GM12872 (cell line): ENCODE data around the gene DMBT1.
A peak's percentile ranks its signal among the peaks of the same experiment; 100 is the strongest.

Source experiments
- CTCF ChIP-seq: IDR thresholded peaks from 3 replicates; pipeline ENCODE4 v1.5.1; 2011; ENCODE audit warnings: low read depth, mild to moderate bottlenecking, low read length, moderate library complexity; ENCODE audit not compliant: insufficient read depth

DMBT1 gene

GRCh38 chr10:122640921-122641320 is 80.4 kb downstream of the DMBT1 start:
- no peak for TF ChIP-seq CTCF

- TF ChIP-seq CTCF = no peak
These were observed 82.4 kb downstream of the DMBT1 start for GRCh38 chr10:122642726-122643605.

DNA sequence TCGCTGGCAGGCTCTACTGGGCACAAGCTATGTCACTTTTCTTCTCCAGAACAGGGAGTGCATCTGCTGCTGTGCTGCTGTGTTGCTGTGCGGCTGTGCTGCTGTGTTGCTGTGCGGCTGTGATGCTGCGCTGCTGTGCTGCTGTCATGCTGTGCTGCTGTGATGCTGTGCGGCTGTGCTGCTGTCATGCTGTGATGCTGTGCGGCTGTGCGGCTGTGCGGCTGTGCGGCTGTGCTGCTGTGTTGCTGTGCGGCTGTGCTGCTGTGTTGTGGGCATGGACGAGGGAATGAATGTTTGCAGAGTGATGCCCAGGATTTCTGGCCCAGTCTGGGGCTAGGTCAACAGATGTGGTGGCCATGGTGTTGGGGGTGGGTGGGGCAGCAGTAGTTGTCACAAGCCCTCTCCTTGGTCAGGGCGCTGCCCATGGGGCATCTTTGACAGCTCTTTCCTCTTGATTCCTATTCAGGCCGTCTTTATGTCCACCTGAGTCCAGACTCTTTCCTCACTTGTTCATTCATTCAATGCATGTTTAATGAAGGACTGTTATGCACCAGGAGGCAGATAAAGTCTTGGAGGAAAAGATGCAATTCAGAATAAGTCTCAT is 83.5 kb downstream of the DMBT1 start:
- no peak for TF ChIP-seq CTCF

- no peak for TF ChIP-seq CTCF
These were observed 86.2 kb downstream of the DMBT1 start for GRCh38 chr10:122646511-122647382.

DNA sequence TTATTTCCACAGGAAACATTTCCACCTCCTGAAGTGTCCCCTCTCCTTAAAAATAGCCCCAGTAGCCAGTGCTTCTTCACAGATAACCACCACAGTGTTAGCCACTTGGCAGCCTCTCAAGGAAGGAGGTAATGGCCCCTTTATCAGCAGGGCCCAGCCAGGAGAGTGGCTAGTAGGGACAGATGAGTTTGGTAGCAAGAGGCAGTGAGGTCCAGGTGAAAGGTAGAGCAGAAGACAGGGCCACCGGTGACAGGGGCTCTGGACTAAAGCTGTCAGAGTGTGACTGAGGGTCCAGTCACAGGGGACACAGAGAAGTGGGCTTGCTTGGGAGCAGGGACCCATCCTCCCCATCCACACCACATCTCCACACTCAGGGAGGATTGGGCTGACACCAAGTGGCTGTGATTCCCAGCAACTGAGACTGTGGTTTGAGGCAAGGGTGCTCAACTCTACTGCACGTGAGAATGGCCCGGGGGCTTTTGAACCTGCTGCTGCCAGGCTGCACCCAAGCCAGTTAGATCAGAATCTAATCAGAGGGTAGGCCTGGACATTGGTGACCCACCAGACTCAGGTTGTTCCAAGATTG is 86.9 kb downstream of the DMBT1 start:
- no peak for TF ChIP-seq CTCF

DNA sequence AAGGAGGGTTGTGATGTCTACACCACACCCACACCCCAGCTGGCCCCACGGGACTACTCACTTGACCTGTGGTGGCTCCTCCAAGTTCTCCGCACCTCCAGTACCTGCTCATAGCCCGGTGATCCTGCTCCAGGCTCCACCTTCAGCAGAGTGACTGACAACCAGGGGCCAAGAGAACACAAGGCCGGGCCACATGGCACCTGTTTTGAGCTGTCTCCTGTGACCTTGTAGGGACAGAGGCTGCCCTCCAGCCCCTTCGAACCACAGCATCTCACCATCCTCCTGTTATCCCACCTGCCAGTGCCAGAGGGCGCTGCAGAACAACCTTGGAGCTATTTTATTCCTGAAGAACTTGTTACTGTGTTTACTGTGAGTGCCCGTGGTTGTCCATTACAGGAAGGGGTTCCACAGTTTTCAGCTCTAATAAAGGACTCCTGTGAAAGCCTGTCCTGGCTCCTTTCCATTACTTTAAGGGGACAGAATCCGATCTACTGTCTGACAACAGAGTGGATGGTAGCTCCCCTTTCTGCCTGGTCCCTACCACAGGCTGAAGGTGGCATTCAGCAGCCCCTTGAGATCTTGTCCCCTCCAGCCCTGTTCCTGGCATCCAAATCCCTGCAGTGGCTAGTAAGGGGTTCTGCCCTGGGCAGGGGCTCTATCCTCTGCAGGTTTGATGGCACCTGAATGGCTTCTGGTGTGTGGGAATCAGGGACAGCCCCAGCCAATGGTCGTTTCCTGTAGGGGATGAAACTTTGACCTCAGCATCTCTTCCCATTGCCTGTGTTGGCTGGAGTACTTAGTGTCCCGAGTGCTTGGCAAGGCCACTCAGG is 88.3 kb downstream of the DMBT1 start:
- TF ChIP-seq CTCF = peak; percentile 82
